ENCODE measurements around the gene NDOR1. TPM values are rescaled to one million over a fixed set of nuclear protein-coding genes. Genes with fewer than 3 reads are reported as not detected.

The NDOR1 gene
- total RNA-seq, 1 donor from 2014 or later, result 2.6 TPM

DNA sequence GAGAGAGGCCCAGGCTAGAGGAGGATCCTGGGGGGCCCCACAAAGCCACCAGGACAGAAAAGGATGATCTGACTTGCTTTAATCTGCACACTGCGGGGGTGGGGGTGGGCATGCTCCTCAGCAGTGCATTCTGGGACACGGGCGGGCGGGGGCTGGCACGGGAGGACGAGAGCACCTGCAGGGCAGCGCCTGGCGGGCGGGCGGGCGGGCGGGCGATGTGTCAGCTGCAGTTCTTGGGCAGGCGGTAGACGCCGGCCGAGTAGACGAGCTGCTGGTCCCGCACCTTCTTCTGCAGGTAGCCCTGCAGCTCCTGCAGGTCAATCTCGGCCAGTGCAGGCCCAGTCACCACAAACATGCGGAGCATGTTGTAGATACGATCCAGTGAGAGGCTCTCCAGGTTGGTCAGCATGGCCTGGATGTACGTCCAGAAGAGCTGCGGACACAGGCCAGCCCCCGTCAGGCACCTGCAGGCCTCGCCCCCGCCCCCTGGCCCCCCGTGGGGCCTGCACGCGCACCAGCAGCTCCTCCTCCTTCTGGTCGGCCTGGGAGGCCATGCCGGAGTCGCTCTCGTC, 30.7 kb upstream of the NDOR1 start:
- TF ChIP-seq, protein P1, sequence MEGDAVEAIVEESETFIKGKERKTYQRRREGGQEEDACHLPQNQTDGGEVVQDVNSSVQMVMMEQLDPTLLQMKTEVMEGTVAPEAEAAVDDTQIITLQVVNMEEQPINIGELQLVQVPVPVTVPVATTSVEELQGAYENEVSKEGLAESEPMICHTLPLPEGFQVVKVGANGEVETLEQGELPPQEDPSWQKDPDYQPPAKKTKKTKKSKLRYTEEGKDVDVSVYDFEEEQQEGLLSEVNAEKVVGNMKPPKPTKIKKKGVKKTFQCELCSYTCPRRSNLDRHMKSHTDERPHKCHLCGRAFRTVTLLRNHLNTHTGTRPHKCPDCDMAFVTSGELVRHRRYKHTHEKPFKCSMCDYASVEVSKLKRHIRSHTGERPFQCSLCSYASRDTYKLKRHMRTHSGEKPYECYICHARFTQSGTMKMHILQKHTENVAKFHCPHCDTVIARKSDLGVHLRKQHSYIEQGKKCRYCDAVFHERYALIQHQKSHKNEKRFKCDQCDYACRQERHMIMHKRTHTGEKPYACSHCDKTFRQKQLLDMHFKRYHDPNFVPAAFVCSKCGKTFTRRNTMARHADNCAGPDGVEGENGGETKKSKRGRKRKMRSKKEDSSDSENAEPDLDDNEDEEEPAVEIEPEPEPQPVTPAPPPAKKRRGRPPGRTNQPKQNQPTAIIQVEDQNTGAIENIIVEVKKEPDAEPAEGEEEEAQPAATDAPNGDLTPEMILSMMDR (IDR thresholded peaks at IDR 0.05; ENCODE audit: insufficient read depth, low read length, severe bottlenecking), result no peak
- peaks cover 22% of the 10 kb centered on the region for H3K27me3 ChIP-seq (ENCODE audit: control insufficient read depth, insufficient read depth, low read length)

DNA sequence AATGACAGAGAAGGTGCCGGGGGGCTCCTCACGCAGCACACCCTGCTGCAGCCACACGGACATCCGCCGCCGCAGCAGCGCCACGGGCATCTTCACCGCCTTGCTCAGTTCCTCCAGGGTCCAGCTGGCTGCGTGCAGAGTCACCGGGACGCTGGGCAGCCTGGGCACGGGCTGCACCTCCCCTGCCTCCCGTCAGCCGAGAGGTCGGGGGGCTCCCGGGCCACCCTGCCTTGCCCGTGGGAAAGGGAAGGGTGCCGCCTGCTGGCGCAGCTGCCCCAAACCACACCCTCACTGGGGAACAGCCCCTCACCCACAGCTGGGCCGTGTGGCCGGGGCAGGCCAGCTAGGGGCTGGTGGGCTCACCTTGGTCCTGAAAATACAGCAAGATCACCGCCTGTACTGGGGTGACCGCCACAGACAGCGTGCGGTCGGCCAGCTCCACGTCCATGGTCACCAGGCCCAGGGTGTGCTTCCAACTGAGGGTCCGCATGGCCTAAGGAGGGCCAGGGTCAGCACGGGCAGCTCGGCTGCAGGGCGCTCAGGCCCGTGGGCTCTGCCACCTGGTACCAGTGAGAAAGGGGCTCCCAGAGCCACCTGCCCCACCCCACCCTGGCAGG, 30.0 kb upstream of the NDOR1 start:
- Histone ChIP-seq H3K4me3 (ENCODE audit: low read depth, low read length) (no peak overlapping the region), H3K36me3 (ENCODE audit: control insufficient read depth, insufficient read depth, low read length) (peaks cover 3% of the 10 kb centered on the region), H3K27me3 (ENCODE audit: control insufficient read depth, insufficient read depth, low read length) (peaks cover 18% of the 10 kb centered on the region)
- FAIRE-seq (no peak), DNase-seq (ENCODE audit: low read depth) (no peak)
- TF ChIP-seq, protein P1 (IDR thresholded peaks at IDR 0.05; ENCODE audit: insufficient read depth, low read length, severe bottlenecking), result peak; percentile 25

More for the DNA sequence above, 30.7 kb upstream of the NDOR1 start:
- DNase-seq (ENCODE audit: low read depth) (no peak), FAIRE-seq (no peak)
- Histone ChIP-seq H3K36me3 (ENCODE audit: control insufficient read depth, insufficient read depth, low read length) (peaks cover under 1% of the 10 kb centered on the region), H3K4me3 (ENCODE audit: low read depth, low read length) (no peak overlapping the region)

DNA sequence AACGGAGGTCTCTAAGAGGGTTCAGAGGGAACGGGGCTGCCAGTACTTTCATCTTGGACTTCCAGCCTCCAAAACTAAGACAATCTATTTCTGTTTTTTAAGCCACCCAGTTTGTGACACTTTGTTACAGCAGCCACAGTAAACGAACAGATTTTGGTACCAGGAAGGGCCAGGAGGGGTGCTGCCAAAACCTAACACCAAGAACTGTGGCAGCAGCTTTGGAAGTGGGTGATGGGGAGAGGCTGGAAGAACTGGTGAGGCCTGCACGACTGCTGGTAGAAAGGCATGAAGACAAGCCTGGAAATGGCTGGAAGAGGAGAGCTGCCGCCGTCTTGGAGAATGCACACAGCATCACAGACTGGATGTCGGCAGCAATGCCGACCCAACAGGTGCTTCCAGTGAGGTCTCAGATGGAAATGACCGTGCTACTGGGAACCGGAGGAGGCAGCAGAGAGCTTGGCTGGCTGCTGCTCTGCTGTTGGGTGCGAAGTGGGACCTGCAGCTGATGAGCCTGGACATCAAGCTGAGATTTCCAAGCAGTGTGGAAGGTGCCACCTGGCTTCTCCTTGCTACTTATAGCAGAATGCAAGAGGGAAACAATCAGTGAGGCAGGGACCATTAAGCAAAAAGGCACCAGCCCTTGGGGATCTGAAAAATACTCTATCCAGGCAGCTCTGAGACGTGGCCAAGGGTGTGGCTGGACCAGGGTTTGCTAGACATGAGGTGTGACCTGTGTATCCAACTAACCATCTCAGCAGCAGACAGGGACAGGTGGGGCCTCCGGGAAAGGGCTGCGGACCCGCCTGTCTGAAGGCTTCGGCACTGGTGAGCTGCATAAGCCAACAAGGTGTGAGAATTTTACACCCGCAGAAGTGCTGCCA, 29.0 kb upstream of the NDOR1 start:
- DNase-seq (ENCODE audit: low read depth) (peak; percentile 37), FAIRE-seq (no peak)
- Histone ChIP-seq H3K27me3 (ENCODE audit: control insufficient read depth, insufficient read depth, low read length) (peaks cover 14% of the 10 kb centered on the region), H3K4me3 (ENCODE audit: low read depth, low read length) (no peak overlapping the region), H3K36me3 (ENCODE audit: control insufficient read depth, insufficient read depth, low read length) (peaks cover 12% of the 10 kb centered on the region)
- TF ChIP-seq, protein P1 (IDR thresholded peaks at IDR 0.05; ENCODE audit: insufficient read depth, low read length, severe bottlenecking), result peak; percentile 88

DNA sequence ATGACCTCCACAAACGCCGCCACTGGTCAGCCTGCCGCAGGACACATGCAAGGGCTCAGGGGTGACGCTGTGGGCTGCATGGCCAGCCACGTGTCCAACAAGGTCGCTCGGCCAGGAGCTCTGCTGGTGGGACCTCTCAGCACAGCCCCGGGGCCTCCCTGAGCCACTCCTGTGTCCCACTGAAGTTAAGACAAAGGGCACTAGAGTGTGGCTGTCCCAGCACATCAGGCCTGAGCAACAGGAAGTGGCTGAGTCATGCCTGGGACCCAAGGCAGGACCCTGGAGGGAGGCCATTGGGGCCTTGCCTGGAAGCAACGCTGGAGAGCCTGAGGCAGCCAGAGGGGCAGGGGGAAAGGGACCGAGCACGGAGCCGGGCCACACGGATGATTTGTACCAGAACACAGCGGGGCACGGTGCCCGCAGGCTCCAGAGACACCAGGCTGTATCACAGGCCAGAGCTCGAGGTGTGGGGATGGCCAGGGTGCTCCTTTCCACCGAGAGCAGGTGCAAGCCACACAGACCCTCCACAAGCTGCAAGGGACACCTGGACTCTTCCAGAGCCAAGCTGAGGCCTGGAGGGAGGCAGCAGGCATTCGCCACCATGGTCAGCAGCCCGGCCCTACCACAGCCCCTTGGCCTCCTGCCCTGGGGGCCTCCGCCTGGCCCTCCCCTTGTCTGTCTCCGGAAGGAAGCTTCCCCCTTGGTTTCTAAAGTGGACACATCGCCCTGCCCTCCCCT, 27.1 kb upstream of the NDOR1 start:
- peaks cover 19% of the 10 kb centered on the region for H3K36me3 ChIP-seq (ENCODE audit: control insufficient read depth, insufficient read depth, low read length)
- TF ChIP-seq, protein P1 (IDR thresholded peaks at IDR 0.05; ENCODE audit: insufficient read depth, low read length, severe bottlenecking), result no peak
- peaks cover 10% of the 10 kb centered on the region for H3K27me3 ChIP-seq (ENCODE audit: control insufficient read depth, insufficient read depth, low read length)
- H3K4me3 ChIP-seq (ENCODE audit: low read depth, low read length), result no peak overlapping the region
- FAIRE-seq (no peak), DNase-seq (ENCODE audit: low read depth) (no peak)

DNA sequence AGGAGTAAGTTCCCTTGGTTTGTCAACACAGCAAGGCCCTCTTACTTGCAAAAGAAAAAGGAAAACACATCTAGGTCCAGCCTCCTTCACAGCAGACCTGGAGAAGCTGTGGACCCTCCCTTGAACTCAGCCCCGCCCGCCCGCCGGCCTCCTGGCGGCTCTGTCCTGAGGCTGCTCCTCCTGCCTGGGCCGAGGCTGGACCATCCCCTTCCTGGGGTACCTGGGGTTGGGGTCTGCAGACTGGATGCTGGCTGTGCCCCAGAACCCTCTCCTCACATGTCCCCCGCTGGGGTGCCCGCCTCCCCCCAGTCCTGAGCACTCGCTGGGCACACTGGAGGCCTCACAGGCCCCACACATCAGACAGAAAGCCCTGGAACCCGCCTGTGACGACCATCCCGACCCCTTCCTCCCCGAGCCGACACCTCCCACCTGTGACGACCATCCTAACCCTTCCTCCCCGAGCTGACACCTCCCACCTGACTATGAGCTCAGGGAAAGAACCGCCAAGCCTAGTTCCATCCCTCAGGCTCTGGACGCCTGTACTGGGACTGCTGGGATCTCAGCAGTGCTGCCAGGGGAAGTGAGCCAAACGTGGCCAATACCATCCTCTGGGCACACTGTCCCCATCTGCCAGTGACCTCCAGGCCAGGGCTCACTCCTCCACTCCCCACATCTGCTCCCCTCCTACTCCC, 26.4 kb upstream of the NDOR1 start:
- Histone ChIP-seq H3K36me3 (ENCODE audit: control insufficient read depth, insufficient read depth, low read length) (peaks cover 24% of the 10 kb centered on the region), H3K4me3 (ENCODE audit: low read depth, low read length) (no peak overlapping the region), H3K27me3 (ENCODE audit: control insufficient read depth, insufficient read depth, low read length) (peaks cover 6% of the 10 kb centered on the region)
- TF ChIP-seq, protein P1 (IDR thresholded peaks at IDR 0.05; ENCODE audit: insufficient read depth, low read length, severe bottlenecking), result no peak
- no peak for DNase-seq (ENCODE audit: low read depth)
- no peak for FAIRE-seq
